Measurements from ENCODE around the gene OR5K4.

DNA sequence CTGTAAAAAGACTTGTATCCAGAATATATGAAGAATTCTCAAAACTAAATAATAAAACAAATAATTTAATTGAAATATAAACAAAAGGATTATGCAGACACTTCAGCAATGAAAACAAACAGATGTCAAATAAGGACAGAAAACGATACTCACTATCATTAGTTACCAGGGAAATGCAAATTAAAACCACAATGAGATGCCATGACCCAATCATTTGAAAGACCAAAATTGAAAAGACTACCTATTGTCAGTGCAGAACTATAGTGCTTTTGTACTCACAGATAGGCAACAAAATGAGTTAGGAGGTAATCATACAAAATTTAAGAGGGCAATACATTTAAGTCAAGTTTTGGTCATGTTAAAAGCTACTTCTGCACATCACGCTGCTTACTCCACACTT lies 31.6 kb upstream of the OR5K4 start:
- TF ChIP-seq, protein P1, sequence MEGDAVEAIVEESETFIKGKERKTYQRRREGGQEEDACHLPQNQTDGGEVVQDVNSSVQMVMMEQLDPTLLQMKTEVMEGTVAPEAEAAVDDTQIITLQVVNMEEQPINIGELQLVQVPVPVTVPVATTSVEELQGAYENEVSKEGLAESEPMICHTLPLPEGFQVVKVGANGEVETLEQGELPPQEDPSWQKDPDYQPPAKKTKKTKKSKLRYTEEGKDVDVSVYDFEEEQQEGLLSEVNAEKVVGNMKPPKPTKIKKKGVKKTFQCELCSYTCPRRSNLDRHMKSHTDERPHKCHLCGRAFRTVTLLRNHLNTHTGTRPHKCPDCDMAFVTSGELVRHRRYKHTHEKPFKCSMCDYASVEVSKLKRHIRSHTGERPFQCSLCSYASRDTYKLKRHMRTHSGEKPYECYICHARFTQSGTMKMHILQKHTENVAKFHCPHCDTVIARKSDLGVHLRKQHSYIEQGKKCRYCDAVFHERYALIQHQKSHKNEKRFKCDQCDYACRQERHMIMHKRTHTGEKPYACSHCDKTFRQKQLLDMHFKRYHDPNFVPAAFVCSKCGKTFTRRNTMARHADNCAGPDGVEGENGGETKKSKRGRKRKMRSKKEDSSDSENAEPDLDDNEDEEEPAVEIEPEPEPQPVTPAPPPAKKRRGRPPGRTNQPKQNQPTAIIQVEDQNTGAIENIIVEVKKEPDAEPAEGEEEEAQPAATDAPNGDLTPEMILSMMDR (IDR thresholded peaks at IDR 0.05; ENCODE audit: borderline replicate concordance, extremely low read depth, low read length, poor library complexity, severe bottlenecking) = no peak
- TF ChIP-seq EZH2 (IDR thresholded peaks at IDR 0.05; ENCODE audit: borderline replicate concordance, low read depth, low read length, severe bottlenecking) = no peak
